ENCODE results near the gene CKAP2L. TPM values are rescaled to one million over a fixed set of nuclear protein-coding genes. Genes with fewer than 3 reads are reported as not detected.

Gene CKAP2L
- total RNA-seq, 1 experiment from 2014 or later = 20.7 TPM

DNA sequence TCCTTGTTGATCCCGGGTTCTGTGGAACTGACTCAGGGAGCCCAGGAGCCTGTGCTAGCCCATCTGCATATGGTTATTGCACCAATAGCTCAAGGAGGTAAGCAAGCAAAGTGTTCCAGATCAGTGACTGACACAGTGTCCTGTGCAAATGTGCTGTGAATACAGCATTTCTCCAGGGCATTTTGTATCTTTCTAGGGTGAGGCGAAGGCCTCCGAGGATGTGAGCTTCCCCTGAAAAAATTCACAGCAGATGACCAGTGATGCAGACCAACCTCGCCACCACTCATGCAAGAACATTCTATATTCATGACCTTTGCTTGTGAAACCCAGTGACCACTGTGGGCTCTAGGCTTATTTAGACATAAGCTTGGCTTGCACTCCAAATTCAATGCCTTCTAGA lies 58.8 kb downstream of the CKAP2L start:
- intact Hi-C loops (cut with micrococcal nuclease) = no loop called here
- no TSS peak for BruUV-seq (replicated peaks)
- Histone ChIP-seq H3K36me3 (ENCODE audit: low read depth, low read length) (no peaks in the 10 kb centered on the region), H3K27ac (ENCODE audit: low read length) (no peak overlapping the region), H2AFZ (ENCODE audit: low read length) (no peak overlapping the region), H3K27me3 (ENCODE audit: low read length) (no peaks in the 10 kb centered on the region), H3F3A (ENCODE audit: low read length, unreplicated experiment) (no peaks in the 10 kb centered on the region), H3K4me3 (ENCODE audit: low read length) (no peak overlapping the region), H4K20me1 (ENCODE audit: low read length) (no peaks in the 10 kb centered on the region), H3K9me3 (ENCODE audit: low read length) (no peaks in the 10 kb centered on the region), H3K4me2 (ENCODE audit: low read length) (no peak overlapping the region), H3K9me2 (replicated peaks; ENCODE audit: low read length) (no peaks in the 10 kb centered on the region), H3K4me1 (ENCODE audit: insufficient read depth, low read length) (peaks cover 10% of the 10 kb centered on the region), H3K9ac (ENCODE audit: low read length) (no peak overlapping the region), H3K79me2 (ENCODE audit: low read length) (no peaks in the 10 kb centered on the region)
- TF ChIP-seq EZH2 (IDR thresholded peaks at IDR 0.05; ENCODE audit: low read length, unreplicated experiment) (no peak), EZH2phosphoT487 (IDR thresholded peaks at IDR 0.05; ENCODE audit: borderline replicate concordance, low read length) (no peak)
- TF ChIP-seq, protein P1, sequence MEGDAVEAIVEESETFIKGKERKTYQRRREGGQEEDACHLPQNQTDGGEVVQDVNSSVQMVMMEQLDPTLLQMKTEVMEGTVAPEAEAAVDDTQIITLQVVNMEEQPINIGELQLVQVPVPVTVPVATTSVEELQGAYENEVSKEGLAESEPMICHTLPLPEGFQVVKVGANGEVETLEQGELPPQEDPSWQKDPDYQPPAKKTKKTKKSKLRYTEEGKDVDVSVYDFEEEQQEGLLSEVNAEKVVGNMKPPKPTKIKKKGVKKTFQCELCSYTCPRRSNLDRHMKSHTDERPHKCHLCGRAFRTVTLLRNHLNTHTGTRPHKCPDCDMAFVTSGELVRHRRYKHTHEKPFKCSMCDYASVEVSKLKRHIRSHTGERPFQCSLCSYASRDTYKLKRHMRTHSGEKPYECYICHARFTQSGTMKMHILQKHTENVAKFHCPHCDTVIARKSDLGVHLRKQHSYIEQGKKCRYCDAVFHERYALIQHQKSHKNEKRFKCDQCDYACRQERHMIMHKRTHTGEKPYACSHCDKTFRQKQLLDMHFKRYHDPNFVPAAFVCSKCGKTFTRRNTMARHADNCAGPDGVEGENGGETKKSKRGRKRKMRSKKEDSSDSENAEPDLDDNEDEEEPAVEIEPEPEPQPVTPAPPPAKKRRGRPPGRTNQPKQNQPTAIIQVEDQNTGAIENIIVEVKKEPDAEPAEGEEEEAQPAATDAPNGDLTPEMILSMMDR (conservative IDR thresholded peaks at IDR 0.05; ENCODE audit: low read depth, low read length) = no peak
- no peak for ATAC-seq
- no peak for DNase-seq
- POLR2A ChIA-PET (ENCODE audit: unreplicated experiment) = no interaction called here
- CTCF ChIA-PET = no interaction called here

DNA sequence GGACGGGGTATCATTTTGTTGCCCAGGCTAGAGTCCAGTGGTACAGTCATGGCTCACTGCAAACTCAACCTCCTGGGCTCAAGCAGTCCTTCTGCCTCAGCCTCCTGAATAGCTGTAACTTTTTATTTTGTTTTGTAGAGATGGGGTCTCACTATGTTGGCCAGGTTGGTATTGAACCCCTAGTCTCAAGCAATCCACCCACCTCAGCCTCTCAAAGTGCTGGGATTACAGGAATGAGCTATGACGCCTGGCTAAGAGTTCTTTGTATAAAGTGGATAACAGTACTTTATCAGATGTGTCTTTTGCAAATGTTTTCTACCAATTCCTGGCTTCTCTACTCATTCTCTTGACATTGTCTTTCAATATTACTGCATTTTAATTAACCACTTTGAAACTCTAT lies 60.7 kb downstream of the CKAP2L start:
- DNase-seq (no peak), ATAC-seq (no peak)
- POLR2A ChIA-PET (ENCODE audit: unreplicated experiment) = interaction anchor here (0.6 kb wide), 1 partner anchor 11 kb away, joined by 4 read pairs; no protein-coding TSS in a partner anchor
- no peaks in the 10 kb centered on the region for H3F3A ChIP-seq (ENCODE audit: low read length, unreplicated experiment)
- no peaks in the 10 kb centered on the region for H4K20me1 ChIP-seq (ENCODE audit: low read length)
- H3K4me1 ChIP-seq (ENCODE audit: insufficient read depth, low read length) = peaks cover 10% of the 10 kb centered on the region
- no peaks in the 10 kb centered on the region for H3K9me2 ChIP-seq (replicated peaks; ENCODE audit: low read length)
- H3K36me3 ChIP-seq (ENCODE audit: low read depth, low read length) = no peaks in the 10 kb centered on the region
- H3K27me3 ChIP-seq (ENCODE audit: low read length) = no peaks in the 10 kb centered on the region
- CTCF ChIA-PET = no interaction called here
- no peak overlapping the region for H3K27ac ChIP-seq (ENCODE audit: low read length)
- no peak overlapping the region for H2AFZ ChIP-seq (ENCODE audit: low read length)
- H3K79me2 ChIP-seq (ENCODE audit: low read length) = no peaks in the 10 kb centered on the region
- H3K9ac ChIP-seq (ENCODE audit: low read length) = no peak overlapping the region
- BruUV-seq (replicated peaks) = no TSS peak
- H3K9me3 ChIP-seq (ENCODE audit: low read length) = no peaks in the 10 kb centered on the region
- intact Hi-C loops (cut with micrococcal nuclease) = no loop called here
- TF ChIP-seq EZH2 (IDR thresholded peaks at IDR 0.05; ENCODE audit: low read length, unreplicated experiment) (no peak), EZH2phosphoT487 (IDR thresholded peaks at IDR 0.05; ENCODE audit: borderline replicate concordance, low read length) (no peak)
- TF ChIP-seq, protein P1 (conservative IDR thresholded peaks at IDR 0.05; ENCODE audit: low read depth, low read length) = no peak
- no peak overlapping the region for H3K4me3 ChIP-seq (ENCODE audit: low read length)
- H3K4me2 ChIP-seq (ENCODE audit: low read length) = no peak overlapping the region

DNA sequence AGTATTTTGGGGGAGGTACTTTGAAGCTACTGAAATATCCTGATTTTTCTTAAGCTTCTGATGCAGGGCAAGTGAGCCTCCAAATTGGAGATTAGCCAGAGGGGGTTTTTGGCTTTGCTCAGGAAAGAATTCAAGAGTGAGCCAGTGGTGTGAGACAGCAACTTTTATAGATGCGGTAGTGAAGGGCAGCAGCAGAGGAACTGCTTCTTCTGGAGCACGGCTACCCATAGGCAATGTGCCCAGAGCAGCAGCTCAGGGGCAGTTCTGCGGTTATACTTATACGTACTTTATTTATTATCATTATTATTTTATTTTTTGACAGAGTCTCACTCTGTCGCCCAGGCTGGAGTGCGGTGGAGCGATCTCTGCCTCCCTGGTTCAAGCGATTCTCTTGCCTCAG lies 63.4 kb downstream of the CKAP2L start:
- DNase-seq = no peak
- Histone ChIP-seq H3K4me1 (ENCODE audit: insufficient read depth, low read length) (peaks cover 3% of the 10 kb centered on the region), H2AFZ (ENCODE audit: low read length) (no peak overlapping the region), H3K4me3 (ENCODE audit: low read length) (no peak overlapping the region), H3K27ac (ENCODE audit: low read length) (no peak overlapping the region), H3K36me3 (ENCODE audit: low read depth, low read length) (no peaks in the 10 kb centered on the region), H3K9me2 (replicated peaks; ENCODE audit: low read length) (no peaks in the 10 kb centered on the region), H3F3A (ENCODE audit: low read length, unreplicated experiment) (no peaks in the 10 kb centered on the region), H3K9me3 (ENCODE audit: low read length) (no peaks in the 10 kb centered on the region), H3K9ac (ENCODE audit: low read length) (no peak overlapping the region), H4K20me1 (ENCODE audit: low read length) (no peaks in the 10 kb centered on the region), H3K79me2 (ENCODE audit: low read length) (no peaks in the 10 kb centered on the region), H3K4me2 (ENCODE audit: low read length) (no peak overlapping the region), H3K27me3 (ENCODE audit: low read length) (no peaks in the 10 kb centered on the region)
- intact Hi-C loops (cut with micrococcal nuclease) = no loop called here
- ATAC-seq = no peak
- TF ChIP-seq, protein P1 (conservative IDR thresholded peaks at IDR 0.05; ENCODE audit: low read depth, low read length) = no peak
- TF ChIP-seq EZH2phosphoT487 (IDR thresholded peaks at IDR 0.05; ENCODE audit: borderline replicate concordance, low read length) (no peak), EZH2 (IDR thresholded peaks at IDR 0.05; ENCODE audit: low read length, unreplicated experiment) (no peak)
- CTCF ChIA-PET = no interaction called here
- POLR2A ChIA-PET (ENCODE audit: unreplicated experiment) = no interaction called here
- BruUV-seq (replicated peaks) = no TSS peak

Data from PC-3 (cell line).